Measurements from ENCODE around the gene RPS27A.

DNA sequence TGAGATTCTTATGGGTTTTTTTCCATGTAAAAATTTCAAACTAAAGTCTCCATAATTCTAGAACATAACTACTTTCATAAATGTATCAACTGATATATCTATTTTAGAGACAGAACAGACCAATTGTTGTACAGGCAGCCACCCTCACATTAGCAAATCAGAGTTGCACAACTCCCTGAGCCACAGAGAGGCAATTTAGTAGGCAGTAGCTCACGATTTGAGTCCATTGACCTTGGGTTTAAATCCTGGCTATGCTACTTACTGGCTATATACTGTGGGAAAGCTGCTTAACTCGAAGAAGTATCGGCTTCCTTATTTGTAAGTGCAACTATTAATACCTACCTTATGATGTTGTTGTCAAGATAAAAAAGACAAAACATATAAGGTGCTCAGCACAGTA is 20.3 kb downstream of the RPS27A start:
- TF ChIP-seq, protein P1, sequence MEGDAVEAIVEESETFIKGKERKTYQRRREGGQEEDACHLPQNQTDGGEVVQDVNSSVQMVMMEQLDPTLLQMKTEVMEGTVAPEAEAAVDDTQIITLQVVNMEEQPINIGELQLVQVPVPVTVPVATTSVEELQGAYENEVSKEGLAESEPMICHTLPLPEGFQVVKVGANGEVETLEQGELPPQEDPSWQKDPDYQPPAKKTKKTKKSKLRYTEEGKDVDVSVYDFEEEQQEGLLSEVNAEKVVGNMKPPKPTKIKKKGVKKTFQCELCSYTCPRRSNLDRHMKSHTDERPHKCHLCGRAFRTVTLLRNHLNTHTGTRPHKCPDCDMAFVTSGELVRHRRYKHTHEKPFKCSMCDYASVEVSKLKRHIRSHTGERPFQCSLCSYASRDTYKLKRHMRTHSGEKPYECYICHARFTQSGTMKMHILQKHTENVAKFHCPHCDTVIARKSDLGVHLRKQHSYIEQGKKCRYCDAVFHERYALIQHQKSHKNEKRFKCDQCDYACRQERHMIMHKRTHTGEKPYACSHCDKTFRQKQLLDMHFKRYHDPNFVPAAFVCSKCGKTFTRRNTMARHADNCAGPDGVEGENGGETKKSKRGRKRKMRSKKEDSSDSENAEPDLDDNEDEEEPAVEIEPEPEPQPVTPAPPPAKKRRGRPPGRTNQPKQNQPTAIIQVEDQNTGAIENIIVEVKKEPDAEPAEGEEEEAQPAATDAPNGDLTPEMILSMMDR (IDR thresholded peaks at IDR 0.05; ENCODE audit: extremely low read depth in 1 of 2, insufficient read depth in 1 of 2, low read depth in 1 of 2, low read length in 2 of 2) = no peak
- no peak for TF ChIP-seq EZH2 (IDR thresholded peaks at IDR 0.05; ENCODE audit: borderline replicate concordance, low read depth, low read length, severe bottlenecking)

All from endothelial cell of umbilical vein (primary cell).